Endothelial cell (in vitro differentiated cells): ENCODE measurements around the gene HBD. TPM values are rescaled to one million over a fixed set of nuclear protein-coding genes. Genes with fewer than 3 reads are reported as not detected.

Experiments
- DNase-seq: peaks from one replicate; pipeline ENCODE4 v3.0.0; 2021; ENCODE audit warnings: low spot score
- H3K27ac Mint-ChIP-seq: one replicate; pipeline ENCODE4 v1.8.0; 2021; ENCODE audit warnings: mixed read lengths, inconsistent platforms; ENCODE audit not compliant: unreplicated experiment
- H3K27me3 Mint-ChIP-seq: one replicate; pipeline ENCODE4 v1.8.0; 2021; ENCODE audit warnings: mild to moderate bottlenecking, moderate library complexity, mixed read lengths, inconsistent platforms; ENCODE audit not compliant: unreplicated experiment
- H3K36me3 Mint-ChIP-seq: one replicate; pipeline ENCODE4 v1.8.0; 2021; ENCODE audit warnings: mild to moderate bottlenecking, low read depth, mixed read lengths, inconsistent platforms; ENCODE audit not compliant: unreplicated experiment
- H3K4me1 Mint-ChIP-seq: one replicate; pipeline ENCODE4 v1.8.0; 2021; ENCODE audit warnings: mild to moderate bottlenecking, mixed read lengths, inconsistent platforms; ENCODE audit not compliant: unreplicated experiment
- H3K4me3 Mint-ChIP-seq: one replicate; pipeline ENCODE4 v1.8.0; 2021; ENCODE audit warnings: mild to moderate bottlenecking, mixed read lengths, inconsistent platforms; ENCODE audit not compliant: unreplicated experiment
- H3K9me3 Mint-ChIP-seq: one replicate; pipeline ENCODE4 v1.8.0; 2021; ENCODE audit warnings: mixed read lengths, inconsistent platforms; ENCODE audit not compliant: unreplicated experiment
- CTCF ChIP-seq: fragments of 200-600 bp; sonication (generic); IDR thresholded peaks from one replicate; pipeline ENCODE4 v1.5.0; 2021; ENCODE audit warnings: antibody characterized with exemption; ENCODE audit not compliant: unreplicated experiment
- total RNA-seq: library from RNA; stranded (reverse); fragmentation: NEBNext Ultra II Directional; extraction: Animal tissue kit (Norgen Biotek cat#: 25700); gene quantifications from one replicate; pipeline ENCODE4 v1.2.1, GENCODE V29; 2021; ENCODE audit not compliant: unreplicated experiment

HBD gene
- total RNA-seq, 1 donor from 2014 or later: not detected

GRCh38 chr11:5242933-5243815 lies 8.9 kb upstream of the HBD start:
- Mint-ChIP-seq H3K36me3 (no peaks in the 10 kb centered on the region), H3K4me3 (no peak overlapping the region), H3K9me3 (no peaks in the 10 kb centered on the region), H3K27me3 (peaks cover 4% of the 10 kb centered on the region), H3K27ac (no peak overlapping the region), H3K4me1 (no peaks in the 10 kb centered on the region)
- no peak for TF ChIP-seq CTCF
- no peak for DNase-seq

- no peaks in the 10 kb centered on the region for H3K36me3 Mint-ChIP-seq
Observed at GRCh38 chr11:5242208-5242607, 7.9 kb upstream of the HBD start.

GRCh38 chr11:5241458-5241857 lies 7.2 kb upstream of the HBD start:
- H3K4me3 Mint-ChIP-seq: no peak overlapping the region
- no peaks in the 10 kb centered on the region for H3K9me3 Mint-ChIP-seq
- no peak for TF ChIP-seq CTCF
- DNase-seq: no peak
- no peaks in the 10 kb centered on the region for H3K36me3 Mint-ChIP-seq
- no peaks in the 10 kb centered on the region for H3K4me1 Mint-ChIP-seq
- peaks cover 1% of the 10 kb centered on the region for H3K27me3 Mint-ChIP-seq
- no peak overlapping the region for H3K27ac Mint-ChIP-seq

More at GRCh38 chr11:5242208-5242607, 7.9 kb upstream of the HBD start:
- Mint-ChIP-seq H3K4me1 (no peaks in the 10 kb centered on the region), H3K4me3 (no peak overlapping the region), H3K27me3 (peaks cover 4% of the 10 kb centered on the region), H3K27ac (no peak overlapping the region), H3K9me3 (no peaks in the 10 kb centered on the region)
- DNase-seq: no peak
- TF ChIP-seq CTCF: no peak

- Mint-ChIP-seq H3K9me3 (no peaks in the 10 kb centered on the region), H3K27ac (no peak overlapping the region), H3K4me3 (no peak overlapping the region), H3K36me3 (no peaks in the 10 kb centered on the region), H3K4me1 (no peaks in the 10 kb centered on the region), H3K27me3 (peaks cover 1% of the 10 kb centered on the region)
- TF ChIP-seq CTCF: no peak
- DNase-seq: no peak
Observed at GRCh38 chr11:5240458-5240857, 6.2 kb upstream of the HBD start.

GRCh38 chr11:5240056-5240455 lies 5.8 kb upstream of the HBD start:
- Mint-ChIP-seq H3K36me3 (no peaks in the 10 kb centered on the region), H3K27ac (no peak overlapping the region), H3K4me3 (no peak overlapping the region), H3K4me1 (no peaks in the 10 kb centered on the region), H3K27me3 (peaks cover 1% of the 10 kb centered on the region), H3K9me3 (no peaks in the 10 kb centered on the region)
- TF ChIP-seq CTCF: no peak
- no peak for DNase-seq
